ENCODE data around the gene IL16.

GRCh38 chr15:81216422-81216821 lies 19.7 kb downstream of the IL16 start:
- TF ChIP-seq CTCF (conservative IDR thresholded peaks at IDR 0.05; ENCODE audit: low read length) (no peak), EZH2phosphoT487 (IDR thresholded peaks at IDR 0.05; ENCODE audit: borderline replicate concordance, low read depth, low read length) (no peak)

All from OCI-LY7 (cell line).